ENCODE measurements around the gene ABI3BP.

Gene ABI3BP

GRCh38 chr3:100748220-100748619 is 245.0 kb downstream of the ABI3BP start:
- Histone ChIP-seq H3K27ac (no peak overlapping the region), H3K27me3 (replicated peaks) (no peaks in the 10 kb centered on the region), H3K36me3 (replicated peaks) (peaks cover 64% of the 10 kb centered on the region), H3K4me3 (ENCODE audit: low read depth, low read length) (no peak overlapping the region)
- in situ Hi-C loops (cut with HindIII; ENCODE audit: low pct_ligation_motif_present, low sequenced_read_pairs): no loop called here
- no peak for DNase-seq
- TF ChIP-seq, protein P1, sequence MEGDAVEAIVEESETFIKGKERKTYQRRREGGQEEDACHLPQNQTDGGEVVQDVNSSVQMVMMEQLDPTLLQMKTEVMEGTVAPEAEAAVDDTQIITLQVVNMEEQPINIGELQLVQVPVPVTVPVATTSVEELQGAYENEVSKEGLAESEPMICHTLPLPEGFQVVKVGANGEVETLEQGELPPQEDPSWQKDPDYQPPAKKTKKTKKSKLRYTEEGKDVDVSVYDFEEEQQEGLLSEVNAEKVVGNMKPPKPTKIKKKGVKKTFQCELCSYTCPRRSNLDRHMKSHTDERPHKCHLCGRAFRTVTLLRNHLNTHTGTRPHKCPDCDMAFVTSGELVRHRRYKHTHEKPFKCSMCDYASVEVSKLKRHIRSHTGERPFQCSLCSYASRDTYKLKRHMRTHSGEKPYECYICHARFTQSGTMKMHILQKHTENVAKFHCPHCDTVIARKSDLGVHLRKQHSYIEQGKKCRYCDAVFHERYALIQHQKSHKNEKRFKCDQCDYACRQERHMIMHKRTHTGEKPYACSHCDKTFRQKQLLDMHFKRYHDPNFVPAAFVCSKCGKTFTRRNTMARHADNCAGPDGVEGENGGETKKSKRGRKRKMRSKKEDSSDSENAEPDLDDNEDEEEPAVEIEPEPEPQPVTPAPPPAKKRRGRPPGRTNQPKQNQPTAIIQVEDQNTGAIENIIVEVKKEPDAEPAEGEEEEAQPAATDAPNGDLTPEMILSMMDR (IDR thresholded peaks at IDR 0.05; ENCODE audit: low read depth, low read length, missing control alignments): no peak

- in situ Hi-C loops (cut with HindIII; ENCODE audit: low pct_ligation_motif_present, low sequenced_read_pairs): no loop called here
- H3K27me3 ChIP-seq (replicated peaks): no peaks in the 10 kb centered on the region
- H3K4me3 ChIP-seq (ENCODE audit: low read depth, low read length): no peak overlapping the region
- no peak overlapping the region for H3K27ac ChIP-seq
- DNase-seq: no peak
- H3K36me3 ChIP-seq (replicated peaks): peaks cover 59% of the 10 kb centered on the region
- TF ChIP-seq, protein P1 (IDR thresholded peaks at IDR 0.05; ENCODE audit: low read depth, low read length, missing control alignments): no peak
These were observed 247.1 kb downstream of the ABI3BP start for GRCh38 chr3:100746092-100746491.

GRCh38 chr3:100745617-100746016 is 247.6 kb downstream of the ABI3BP start:
- Histone ChIP-seq H3K36me3 (replicated peaks) (peaks cover 59% of the 10 kb centered on the region), H3K27ac (no peak overlapping the region), H3K27me3 (replicated peaks) (no peaks in the 10 kb centered on the region), H3K4me3 (ENCODE audit: low read depth, low read length) (no peak overlapping the region)
- in situ Hi-C loops (cut with HindIII; ENCODE audit: low pct_ligation_motif_present, low sequenced_read_pairs): no loop called here
- DNase-seq: no peak
- TF ChIP-seq, protein P1 (IDR thresholded peaks at IDR 0.05; ENCODE audit: low read depth, low read length, missing control alignments): no peak

DNA sequence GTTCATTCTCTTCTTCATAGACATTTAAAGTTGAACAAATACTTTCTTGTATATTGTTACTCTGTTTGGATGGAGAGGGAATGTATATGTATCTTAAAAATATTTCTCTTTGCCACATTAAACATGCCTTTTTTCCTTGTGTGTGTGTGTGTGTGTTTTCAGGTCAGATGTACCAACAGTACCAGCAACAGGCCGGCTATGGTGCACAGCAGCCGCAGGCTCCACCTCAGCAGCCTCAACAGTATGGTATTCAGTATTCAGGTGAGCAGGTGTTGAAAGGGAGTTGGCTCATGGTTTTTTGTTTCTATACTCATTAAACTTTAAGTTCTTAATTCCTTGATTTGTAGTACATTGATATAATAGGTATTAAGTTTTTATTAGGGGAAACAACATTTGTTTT is 248.6 kb downstream of the ABI3BP start:
- H3K4me3 ChIP-seq (ENCODE audit: low read depth, low read length): no peak overlapping the region
- TF ChIP-seq, protein P1 (IDR thresholded peaks at IDR 0.05; ENCODE audit: low read depth, low read length, missing control alignments): no peak
- in situ Hi-C loops (cut with HindIII; ENCODE audit: low pct_ligation_motif_present, low sequenced_read_pairs): no loop called here
- no peak for DNase-seq
- no peaks in the 10 kb centered on the region for H3K27me3 ChIP-seq (replicated peaks)
- peaks cover 63% of the 10 kb centered on the region for H3K36me3 ChIP-seq (replicated peaks)
- H3K27ac ChIP-seq: no peak overlapping the region

- H3K27me3 ChIP-seq (replicated peaks): no peaks in the 10 kb centered on the region
- H3K27ac ChIP-seq: no peak overlapping the region
- TF ChIP-seq, protein P1 (IDR thresholded peaks at IDR 0.05; ENCODE audit: low read depth, low read length, missing control alignments): no peak
- peaks cover 61% of the 10 kb centered on the region for H3K36me3 ChIP-seq (replicated peaks)
- DNase-seq: no peak
- H3K4me3 ChIP-seq (ENCODE audit: low read depth, low read length): no peak overlapping the region
- in situ Hi-C loops (cut with HindIII; ENCODE audit: low pct_ligation_motif_present, low sequenced_read_pairs): no loop called here
These were observed 249.7 kb downstream of the ABI3BP start for GRCh38 chr3:100743535-100743934.

- no peak overlapping the region for H3K27ac ChIP-seq
- DNase-seq: peak; percentile 7
- TF ChIP-seq, protein P1 (IDR thresholded peaks at IDR 0.05; ENCODE audit: low read depth, low read length, missing control alignments): no peak
- in situ Hi-C loops (cut with HindIII; ENCODE audit: low pct_ligation_motif_present, low sequenced_read_pairs): no loop called here
- H3K27me3 ChIP-seq (replicated peaks): no peaks in the 10 kb centered on the region
- no peak overlapping the region for H3K4me3 ChIP-seq (ENCODE audit: low read depth, low read length)
- H3K36me3 ChIP-seq (replicated peaks): peaks cover 64% of the 10 kb centered on the region
These were observed 253.0 kb downstream of the ABI3BP start for GRCh38 chr3:100740207-100740606.
